Measurements from ENCODE around the gene ESPN. TPM values are rescaled to one million over a fixed set of nuclear protein-coding genes. Genes with fewer than 3 reads are reported as not detected.

Gene ESPN
- total RNA-seq, 4 donors from 2014 or later, result 0.47 to 0.92 (median 0.81) TPM; not detected in 1

GRCh38 chr1:6464514-6464836 is 39.9 kb downstream of the ESPN start:
- peaks cover 81% of the 10 kb centered on the region for H3K27me3 ChIP-seq
- peaks cover 0 to 11% (median 0%) of the 10 kb centered on the region in 3 donors for H3K4me1 ChIP-seq
- TF ChIP-seq POLR2AphosphoS5 (IDR thresholded peaks at IDR 0.05) (no peak), EP300 (IDR thresholded peaks at IDR 0.05) (no peak), POLR2A (IDR thresholded peaks at IDR 0.05) (no peak), CTCF (IDR thresholded peaks at IDR 0.05) (no peak)
- WGBS, 2 donors (ENCODE audit: low coverage in 1 of 2), result 100% methylated on average over 2 to 4 of the region's 7 CpGs
- H3K27ac ChIP-seq, result no peak overlapping the region
- ATAC-seq, result no peak
- H3K36me3 ChIP-seq, result peaks cover 0 to 48% of the 10 kb centered on the region in 2 donors
- no peaks in the 10 kb centered on the region for H3K9me3 ChIP-seq
- no peak overlapping the region for H3K4me3 ChIP-seq

GRCh38 chr1:6464915-6465314 is 40.3 kb downstream of the ESPN start:
- H3K27me3 ChIP-seq, result peaks cover 76% of the 10 kb centered on the region

GRCh38 chr1:6465461-6466005 is 41.0 kb downstream of the ESPN start:
- Histone ChIP-seq H3K27me3 (peaks cover 70% of the 10 kb centered on the region), H3K4me1 (peaks cover 0 to 2% (median 0%) of the 10 kb centered on the region in 3 donors), H3K4me3 (peak overlapping the region in 1 of 2 donors; percentile 19), H3K9me3 (no peaks in the 10 kb centered on the region), H3K27ac (no peak overlapping the region), H3K36me3 (peaks cover 0 to 58% of the 10 kb centered on the region in 2 donors)
- TF ChIP-seq POLR2A (IDR thresholded peaks at IDR 0.05) (no peak), CTCF (IDR thresholded peaks at IDR 0.05) (no peak), EP300 (IDR thresholded peaks at IDR 0.05) (no peak), POLR2AphosphoS5 (IDR thresholded peaks at IDR 0.05) (no peak)
- ATAC-seq, result no peak
- WGBS, 2 donors (ENCODE audit: low coverage in 1 of 2), result no CpG with 5 or more reads among the region's 21 CpGs

More at GRCh38 chr1:6464915-6465314, 40.3 kb downstream of the ESPN start:
- Histone ChIP-seq H3K4me1 (peaks cover 0 to 8% (median 0%) of the 10 kb centered on the region in 3 donors), H3K27ac (no peak overlapping the region), H3K4me3 (no peak overlapping the region), H3K36me3 (peaks cover 0 to 52% of the 10 kb centered on the region in 2 donors), H3K9me3 (no peaks in the 10 kb centered on the region)
- TF ChIP-seq CTCF (IDR thresholded peaks at IDR 0.05), result no peak
- TF ChIP-seq POLR2AphosphoS5 (IDR thresholded peaks at IDR 0.05), result no peak
- no peak for TF ChIP-seq POLR2A (IDR thresholded peaks at IDR 0.05)
- TF ChIP-seq EP300 (IDR thresholded peaks at IDR 0.05), result no peak
- no peak for ATAC-seq
- 87% methylated on average over 4 of the region's 5 CpGs; no CpG with 5 or more reads in 1 of the 2 donors for WGBS, 2 donors (ENCODE audit: low coverage in 1 of 2)

GRCh38 chr1:6466023-6466422 is 41.4 kb downstream of the ESPN start, which contains the start of gene TNFRSF25:
Gene TNFRSF25, minus strand, starts transcription at chr1:6466173. Its CDS starts 66 bp downstream, at chr1:6466107.
- Histone ChIP-seq H3K4me3 (peak within 1 kb of the TSS in 1 of 2 donors; percentile 19), H3K4me1 (no peaks in the 10 kb centered on the region), H3K27me3 (peaks cover 65% of the 10 kb centered on the region), H3K27ac (no peak within 1 kb of the TSS), H3K9me3 (no peaks in the 10 kb centered on the region), H3K36me3 (peaks cover 0 to 62% of the 10 kb centered on the region in 2 donors)
- no CpG with 5 or more reads among the region's 43 CpGs for WGBS, 2 donors (ENCODE audit: low coverage in 1 of 2)
- TF ChIP-seq CTCF (IDR thresholded peaks at IDR 0.05), result no peak
- TF ChIP-seq POLR2AphosphoS5 (IDR thresholded peaks at IDR 0.05), result no peak
- TF ChIP-seq EP300 (IDR thresholded peaks at IDR 0.05), result no peak
- no peak for TF ChIP-seq POLR2A (IDR thresholded peaks at IDR 0.05)
- no peak for ATAC-seq

GRCh38 chr1:6466751-6467150 is 42.2 kb downstream of the ESPN start:
- TF ChIP-seq EP300 (IDR thresholded peaks at IDR 0.05) (no peak), POLR2AphosphoS5 (IDR thresholded peaks at IDR 0.05) (no peak), CTCF (IDR thresholded peaks at IDR 0.05) (no peak), POLR2A (IDR thresholded peaks at IDR 0.05) (no peak)
- no peak overlapping the region for H3K27ac ChIP-seq
- no peaks in the 10 kb centered on the region for H3K9me3 ChIP-seq
- peaks cover 58% of the 10 kb centered on the region for H3K27me3 ChIP-seq
- H3K36me3 ChIP-seq, result peaks cover 0 to 62% of the 10 kb centered on the region in 2 donors
- no peak overlapping the region for H3K4me3 ChIP-seq
- 100% methylated on average over 1 to 2 of the region's 5 CpGs for WGBS, 2 donors (ENCODE audit: low coverage in 1 of 2)
- no peak for ATAC-seq
- no peaks in the 10 kb centered on the region for H3K4me1 ChIP-seq

Measured in gastroesophageal sphincter (tissue), 4 donors.